ENCODE data around the gene BBS7.

BBS7 gene

DNA sequence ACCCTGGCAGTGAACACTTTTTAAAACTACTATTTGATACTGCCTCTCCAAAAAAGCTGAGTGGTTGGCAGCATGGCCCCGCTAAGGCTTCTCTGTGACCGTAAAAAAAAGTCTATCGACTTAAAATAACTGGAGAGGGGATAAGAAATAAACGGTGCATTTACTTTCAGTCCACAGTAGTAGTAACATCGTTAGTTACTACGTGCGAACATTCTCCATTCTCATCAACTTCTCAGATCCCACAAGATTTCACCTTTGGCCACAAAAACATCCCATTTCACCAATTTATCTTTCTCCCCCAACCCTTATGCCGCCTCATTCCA, 69.7 kb downstream of the BBS7 start:
- CTCF ChIA-PET = interaction anchor here (1.7 kb wide), 1 partner anchor 24 kb away, joined by 7 read pairs; no protein-coding TSS in a partner anchor
- TF ChIP-seq, protein P1, sequence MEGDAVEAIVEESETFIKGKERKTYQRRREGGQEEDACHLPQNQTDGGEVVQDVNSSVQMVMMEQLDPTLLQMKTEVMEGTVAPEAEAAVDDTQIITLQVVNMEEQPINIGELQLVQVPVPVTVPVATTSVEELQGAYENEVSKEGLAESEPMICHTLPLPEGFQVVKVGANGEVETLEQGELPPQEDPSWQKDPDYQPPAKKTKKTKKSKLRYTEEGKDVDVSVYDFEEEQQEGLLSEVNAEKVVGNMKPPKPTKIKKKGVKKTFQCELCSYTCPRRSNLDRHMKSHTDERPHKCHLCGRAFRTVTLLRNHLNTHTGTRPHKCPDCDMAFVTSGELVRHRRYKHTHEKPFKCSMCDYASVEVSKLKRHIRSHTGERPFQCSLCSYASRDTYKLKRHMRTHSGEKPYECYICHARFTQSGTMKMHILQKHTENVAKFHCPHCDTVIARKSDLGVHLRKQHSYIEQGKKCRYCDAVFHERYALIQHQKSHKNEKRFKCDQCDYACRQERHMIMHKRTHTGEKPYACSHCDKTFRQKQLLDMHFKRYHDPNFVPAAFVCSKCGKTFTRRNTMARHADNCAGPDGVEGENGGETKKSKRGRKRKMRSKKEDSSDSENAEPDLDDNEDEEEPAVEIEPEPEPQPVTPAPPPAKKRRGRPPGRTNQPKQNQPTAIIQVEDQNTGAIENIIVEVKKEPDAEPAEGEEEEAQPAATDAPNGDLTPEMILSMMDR (conservative IDR thresholded peaks at IDR 0.05; ENCODE audit: low read depth) = no peak
- H3K27ac ChIP-seq = peak overlapping the region; percentile 87; the same call in 1 of the 2 replicates
- POLR2A ChIA-PET (ENCODE audit: low non-redundant PET) = interaction anchor here (0.6 kb wide), 1 partner anchor 19 kb away, joined by 5 read pairs; no protein-coding TSS in a partner anchor
- DNase-seq (ENCODE audit: low spot score) = no peak

DNA sequence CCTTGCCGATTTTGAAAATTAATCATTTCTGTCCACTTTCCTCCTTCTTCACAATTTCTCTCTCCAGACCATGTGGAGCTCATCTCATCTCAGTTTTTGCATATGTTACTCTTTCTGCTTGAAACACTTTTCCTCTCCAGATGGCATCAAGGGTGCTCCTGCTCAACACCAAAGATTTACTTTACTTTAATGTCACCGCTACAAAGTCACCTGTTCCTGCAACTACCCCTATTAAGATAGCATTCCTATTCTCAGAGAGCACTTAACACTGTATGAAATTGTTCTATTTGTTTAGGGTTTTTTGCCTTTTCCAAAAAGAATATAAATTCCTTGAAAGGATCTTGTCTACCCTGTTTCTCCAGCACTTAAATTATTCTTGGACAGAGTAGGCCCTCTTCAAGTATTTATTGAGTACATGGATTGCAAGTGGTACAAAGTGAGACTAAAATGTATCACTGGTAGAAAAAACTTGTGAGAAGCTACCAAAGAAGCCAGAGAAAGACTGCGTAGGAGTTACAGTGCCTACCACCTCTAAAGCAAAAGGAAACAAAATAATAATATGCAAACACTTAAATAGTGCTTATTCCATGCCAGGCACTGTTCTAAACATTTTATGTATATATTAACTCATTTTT, 70.3 kb downstream of the BBS7 start:
- H3K27ac ChIP-seq = no peak overlapping the region
- POLR2A ChIA-PET (ENCODE audit: low non-redundant PET) = no interaction called here
- CTCF ChIA-PET = no interaction called here
- no peak for DNase-seq (ENCODE audit: low spot score)
- TF ChIP-seq, protein P1 (conservative IDR thresholded peaks at IDR 0.05; ENCODE audit: low read depth) = no peak

DNA sequence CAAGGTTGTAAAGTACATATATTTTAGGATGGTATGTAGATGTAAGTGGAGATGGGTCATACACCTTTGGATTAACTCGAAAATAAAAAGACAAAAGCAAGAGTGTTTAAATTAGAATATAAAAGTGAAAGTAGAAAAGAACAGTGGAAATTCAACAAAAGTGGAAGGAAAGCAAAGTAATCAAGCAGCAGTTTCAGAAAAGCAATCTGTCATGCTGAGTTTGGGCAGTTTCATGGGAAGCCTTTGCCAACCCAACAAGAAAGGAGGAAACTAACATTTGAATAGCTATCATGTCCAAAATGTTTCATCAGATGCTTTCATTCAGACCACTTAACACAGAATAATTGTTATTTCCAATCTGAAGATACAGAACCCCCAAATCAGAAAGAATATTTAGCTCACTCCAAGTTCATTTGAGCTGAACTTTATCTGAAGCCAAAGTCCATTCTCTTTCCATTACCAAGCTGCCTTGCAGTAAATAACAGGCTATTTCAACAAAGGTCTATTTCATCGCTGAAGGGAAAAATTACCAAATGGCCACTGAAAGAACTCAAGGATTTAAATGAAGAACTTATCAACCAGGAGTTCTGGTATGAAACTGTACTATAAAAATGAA, 71.0 kb downstream of the BBS7 start:
- ChIA-PET POLR2A (ENCODE audit: low non-redundant PET) (no interaction called here), CTCF (interaction anchor here (0.7 kb wide), 1 partner anchor 337 kb away, joined by 3 read pairs; no protein-coding TSS in a partner anchor)
- no peak overlapping the region for H3K27ac ChIP-seq

DNA sequence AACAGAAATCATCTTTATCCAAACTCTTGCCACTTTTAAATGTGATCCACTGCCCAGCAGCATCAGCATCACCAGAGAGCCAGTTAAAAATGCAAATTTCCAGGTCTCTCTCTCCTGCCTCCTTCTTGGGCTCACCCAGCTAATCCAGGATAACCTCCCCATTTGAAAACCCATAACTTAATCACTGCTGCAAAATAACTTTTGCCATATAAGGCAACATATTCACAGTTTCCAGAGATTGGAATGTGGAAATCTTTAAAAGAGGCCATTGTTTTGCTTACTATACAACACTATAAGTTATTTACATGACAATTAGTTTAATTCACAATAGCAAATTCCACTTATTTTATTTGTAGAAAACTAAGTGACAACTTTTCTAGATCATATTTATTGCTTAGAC, 74.0 kb downstream of the BBS7 start:
- no peak overlapping the region for H3K27ac ChIP-seq
- DNase-seq (ENCODE audit: low spot score) = no peak
- POLR2A ChIA-PET (ENCODE audit: low non-redundant PET) = no interaction called here
- CTCF ChIA-PET = interaction anchor here (0.7 kb wide), 1 partner anchor 37 kb away, joined by 5 read pairs; no protein-coding TSS in a partner anchor
- TF ChIP-seq, protein P1 (conservative IDR thresholded peaks at IDR 0.05; ENCODE audit: low read depth) = no peak

More for the DNA sequence above, 71.0 kb downstream of the BBS7 start:
- TF ChIP-seq, protein P1 (conservative IDR thresholded peaks at IDR 0.05; ENCODE audit: low read depth) = no peak
- no peak for DNase-seq (ENCODE audit: low spot score)

DNA sequence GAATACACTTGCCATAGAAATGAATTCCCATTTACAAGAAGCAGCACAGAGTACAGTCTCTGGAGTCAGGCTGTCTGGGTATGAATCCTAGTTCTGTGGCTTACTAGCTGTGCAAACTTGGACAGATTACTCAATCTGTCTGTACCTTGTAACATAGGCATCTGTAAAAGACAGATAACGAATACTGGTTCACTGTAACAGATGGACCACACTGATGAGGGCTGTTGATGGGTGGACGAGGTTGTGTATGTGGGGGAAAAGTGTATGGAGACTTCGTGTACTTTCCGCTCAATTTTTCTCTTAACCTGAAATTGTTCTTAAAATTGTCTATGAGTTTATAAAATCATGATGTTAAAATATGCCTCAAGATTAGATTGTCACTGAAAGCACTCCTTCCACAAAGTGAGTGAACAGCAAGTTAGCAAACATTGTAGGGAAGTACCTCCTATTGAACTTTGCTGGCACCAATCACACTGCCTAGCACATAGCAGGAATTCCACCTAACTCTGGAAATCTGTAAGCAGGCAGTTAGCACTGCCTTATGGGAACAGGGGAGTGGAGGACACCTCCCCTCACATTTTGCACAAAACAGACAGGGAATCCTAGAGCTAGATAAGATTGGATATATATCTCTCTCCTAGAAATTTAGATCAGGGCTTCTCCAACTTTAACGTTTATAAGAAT, 75.6 kb downstream of the BBS7 start:
- ChIA-PET POLR2A (ENCODE audit: low non-redundant PET) (no interaction called here), CTCF (no interaction called here)
- TF ChIP-seq, protein P1 (conservative IDR thresholded peaks at IDR 0.05; ENCODE audit: low read depth) = no peak
- no peak for DNase-seq (ENCODE audit: low spot score)
- no peak overlapping the region for H3K27ac ChIP-seq

DNA sequence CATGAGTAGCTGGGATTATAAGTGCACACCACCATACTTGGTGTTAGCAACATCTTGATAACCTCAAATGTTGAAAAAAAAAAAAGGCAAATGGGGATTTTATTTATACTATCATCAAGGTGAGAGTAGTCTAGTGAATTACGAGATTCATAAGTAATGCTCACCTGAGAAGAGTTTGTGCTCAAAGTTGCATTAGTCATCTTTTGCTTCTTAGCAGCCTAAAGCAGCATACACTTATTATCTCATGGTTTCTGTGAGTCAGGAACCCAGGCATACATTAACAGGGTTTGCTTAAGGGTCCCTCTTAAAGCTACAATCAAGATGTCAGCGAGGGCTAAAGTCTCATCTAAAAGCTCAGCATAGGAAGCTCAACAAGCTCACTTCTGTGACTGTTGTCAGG, 77.3 kb downstream of the BBS7 start:
- H3K27ac ChIP-seq = no peak overlapping the region
- no peak for DNase-seq (ENCODE audit: low spot score)
- POLR2A ChIA-PET (ENCODE audit: low non-redundant PET) = no interaction called here
- TF ChIP-seq, protein P1 (conservative IDR thresholded peaks at IDR 0.05; ENCODE audit: low read depth) = no peak
- CTCF ChIA-PET = interaction anchor here (0.5 to 0.7 kb wide), 2 partner anchors 1121 to 1470 kb away, joined by 3 read pairs; no protein-coding TSS in a partner anchor

Measured in RWPE1 (cell line).